ENCODE measurements around the gene SCGB2A2.

DNA sequence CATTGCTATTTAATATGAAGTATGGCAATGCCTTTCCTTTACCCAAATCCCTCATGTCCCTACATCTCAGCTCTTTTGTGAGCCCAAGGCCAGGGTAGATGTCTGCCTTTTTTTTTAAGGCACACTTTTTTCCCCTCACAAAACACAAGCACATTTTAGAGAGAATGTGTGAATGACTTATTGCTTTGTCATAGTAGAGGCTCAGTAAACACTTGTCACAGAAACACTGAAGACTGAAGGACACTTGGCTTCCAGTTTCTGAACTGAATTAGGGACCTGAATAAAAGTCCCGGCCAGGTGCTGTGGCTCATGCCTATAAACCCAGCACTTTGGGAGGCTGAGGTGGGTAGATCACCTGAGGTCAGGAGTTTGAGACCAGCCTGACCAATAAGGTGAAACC lies 2.9 kb upstream of the SCGB2A2 start:
- TF ChIP-seq EP300 (IDR thresholded peaks at IDR 0.05) = no peak
- TF ChIP-seq, protein P1, sequence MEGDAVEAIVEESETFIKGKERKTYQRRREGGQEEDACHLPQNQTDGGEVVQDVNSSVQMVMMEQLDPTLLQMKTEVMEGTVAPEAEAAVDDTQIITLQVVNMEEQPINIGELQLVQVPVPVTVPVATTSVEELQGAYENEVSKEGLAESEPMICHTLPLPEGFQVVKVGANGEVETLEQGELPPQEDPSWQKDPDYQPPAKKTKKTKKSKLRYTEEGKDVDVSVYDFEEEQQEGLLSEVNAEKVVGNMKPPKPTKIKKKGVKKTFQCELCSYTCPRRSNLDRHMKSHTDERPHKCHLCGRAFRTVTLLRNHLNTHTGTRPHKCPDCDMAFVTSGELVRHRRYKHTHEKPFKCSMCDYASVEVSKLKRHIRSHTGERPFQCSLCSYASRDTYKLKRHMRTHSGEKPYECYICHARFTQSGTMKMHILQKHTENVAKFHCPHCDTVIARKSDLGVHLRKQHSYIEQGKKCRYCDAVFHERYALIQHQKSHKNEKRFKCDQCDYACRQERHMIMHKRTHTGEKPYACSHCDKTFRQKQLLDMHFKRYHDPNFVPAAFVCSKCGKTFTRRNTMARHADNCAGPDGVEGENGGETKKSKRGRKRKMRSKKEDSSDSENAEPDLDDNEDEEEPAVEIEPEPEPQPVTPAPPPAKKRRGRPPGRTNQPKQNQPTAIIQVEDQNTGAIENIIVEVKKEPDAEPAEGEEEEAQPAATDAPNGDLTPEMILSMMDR (IDR thresholded peaks at IDR 0.05) = no peak

All from ovary (tissue), 3 donors.